Stimulated activated CD8-positive, alpha-beta memory T cell treated with anti-CD3 and anti-CD28 coated beads, Interleukin-15, amount 100 ng/mL, for 4 hours (primary cell): ENCODE measurements around the gene UBIAD1.

Experiments used
- DNase-seq, 2 donors: peaks; one replicate each; pipeline ENCODE4 v3.0.0-alpha.2; 2020; ENCODE audit warnings: low read depth in 2 of 2

UBIAD1 gene

DNA sequence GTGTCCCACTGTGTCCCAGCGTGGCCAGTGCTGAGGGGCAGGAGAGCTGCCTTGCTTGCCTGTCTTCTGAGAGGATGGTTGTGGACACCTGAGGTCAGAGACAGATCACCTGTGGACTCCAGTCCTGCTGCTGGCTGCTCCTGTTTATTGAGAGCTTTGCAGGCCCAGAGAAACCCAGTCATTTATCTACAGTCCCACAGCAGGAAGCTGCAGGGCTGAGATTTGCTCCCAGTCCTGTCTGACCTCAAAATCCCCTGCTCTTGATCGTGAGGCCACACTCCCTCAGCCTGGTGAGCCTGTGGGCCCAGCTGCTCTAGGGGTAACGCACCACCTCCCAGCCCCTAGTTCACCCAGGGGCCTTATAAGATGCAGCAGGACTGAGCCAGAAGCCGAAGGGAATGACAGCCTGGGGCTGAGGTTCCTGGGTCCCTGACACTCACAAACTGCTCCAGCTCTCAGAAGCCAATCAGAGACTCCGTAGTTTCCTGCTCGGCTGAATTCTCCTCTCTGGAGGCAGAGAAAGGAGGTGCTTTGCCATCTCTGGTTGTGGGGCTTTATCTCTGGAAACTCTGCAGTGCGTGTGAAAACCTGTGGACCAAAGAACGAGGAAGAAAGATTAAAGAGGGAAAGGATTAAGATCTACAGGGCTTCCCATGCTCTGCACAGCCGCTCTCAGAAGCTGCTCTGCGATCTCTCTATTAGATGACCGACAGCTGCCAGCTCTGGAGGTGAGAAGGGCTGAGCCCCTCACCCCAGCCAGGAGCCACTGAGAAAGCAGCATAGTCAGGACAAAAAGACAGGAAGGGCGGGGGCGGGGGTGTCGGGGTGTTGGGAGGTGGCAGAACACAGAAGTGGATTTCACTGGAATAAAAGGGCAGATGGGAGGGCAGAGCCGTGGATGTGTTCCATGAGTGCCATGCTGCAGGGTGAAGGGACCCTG lies 39.1 kb downstream of the UBIAD1 start:
- DNase-seq = no peak

DNA sequence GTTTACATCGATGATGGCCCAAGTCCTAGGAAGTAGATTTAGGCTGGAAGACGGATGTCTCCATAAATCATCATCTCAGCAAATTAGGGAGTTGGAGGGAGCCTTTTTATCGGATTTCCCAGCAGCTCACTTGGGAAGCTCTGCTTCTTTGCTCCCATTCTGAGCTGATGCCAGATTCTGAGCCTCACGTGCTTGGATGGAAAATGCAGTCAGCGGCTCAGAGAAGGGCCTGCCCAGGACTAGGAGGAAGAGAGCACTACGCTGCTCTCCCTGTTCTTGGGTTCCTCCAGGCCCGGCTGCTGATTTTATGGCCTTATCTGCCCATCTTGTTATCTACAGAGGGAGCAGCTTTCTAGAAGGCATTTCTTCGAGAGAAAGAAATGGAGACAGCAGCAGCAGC lies 42.0 kb downstream of the UBIAD1 start:
- DNase-seq = no peak

GRCh38 chr1:11316701-11317100 lies 43.7 kb downstream of the UBIAD1 start:
- no peak for DNase-seq

DNA sequence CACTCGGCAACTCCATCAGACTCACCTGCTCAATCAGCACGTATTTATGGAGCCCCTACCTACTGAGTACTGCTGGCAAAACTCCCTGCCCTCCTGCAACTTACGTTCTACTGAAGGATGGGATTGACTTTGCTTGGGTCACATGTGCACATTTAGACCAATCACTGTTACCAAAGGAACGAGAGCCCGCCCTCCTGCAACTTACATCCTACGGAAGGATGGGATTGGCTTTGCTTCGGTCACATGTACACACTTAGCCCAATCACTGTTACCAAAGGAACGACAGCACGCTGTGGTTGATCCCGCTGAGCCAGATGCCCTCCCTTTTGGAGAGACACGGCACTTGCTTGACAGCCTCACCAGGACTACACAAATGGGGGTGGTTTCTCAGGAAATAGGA lies 46.0 kb downstream of the UBIAD1 start:
- DNase-seq = no peak

DNA sequence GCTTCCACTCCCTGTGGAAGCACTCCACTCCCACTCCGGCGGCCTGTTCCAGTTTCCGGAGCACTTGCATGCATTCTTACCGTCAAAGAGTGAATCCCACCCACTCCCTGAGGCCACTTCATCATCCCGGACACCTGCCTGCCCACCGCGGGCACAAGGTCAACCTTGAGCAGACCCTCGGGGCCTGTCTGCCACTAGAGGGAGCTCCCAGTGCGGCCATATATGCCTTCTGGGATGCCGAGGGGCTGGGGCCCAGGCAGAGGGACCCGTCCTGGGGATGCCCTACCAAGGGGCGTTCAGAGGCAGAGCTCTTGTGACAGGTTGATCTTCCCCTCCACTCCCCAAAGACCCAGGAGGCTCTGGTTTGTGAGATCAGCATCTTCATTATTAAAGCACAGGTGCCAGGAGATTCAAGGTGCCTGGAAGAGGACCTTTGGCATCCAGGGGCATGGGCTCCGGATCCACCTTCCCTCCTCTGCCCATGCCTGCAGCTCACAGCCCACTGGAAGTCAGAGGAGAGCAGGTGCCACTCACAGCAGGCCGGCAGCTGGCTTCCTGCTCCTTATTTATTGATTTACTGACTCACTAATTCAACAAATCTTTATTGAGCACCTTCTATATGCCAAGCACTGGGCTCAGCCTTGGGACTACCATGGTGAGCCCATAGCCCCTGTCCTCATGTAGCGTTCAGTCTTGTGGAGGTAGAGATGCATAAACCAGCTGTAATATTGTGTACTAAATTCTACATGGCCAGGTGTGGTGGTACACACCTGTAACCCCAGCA lies 47.3 kb downstream of the UBIAD1 start:
- no peak for DNase-seq

GRCh38 chr1:11321656-11322491 lies 48.9 kb downstream of the UBIAD1 start:
- no peak for DNase-seq

GRCh38 chr1:11324567-11325165 lies 51.7 kb downstream of the UBIAD1 start:
- DNase-seq = no peak

DNA sequence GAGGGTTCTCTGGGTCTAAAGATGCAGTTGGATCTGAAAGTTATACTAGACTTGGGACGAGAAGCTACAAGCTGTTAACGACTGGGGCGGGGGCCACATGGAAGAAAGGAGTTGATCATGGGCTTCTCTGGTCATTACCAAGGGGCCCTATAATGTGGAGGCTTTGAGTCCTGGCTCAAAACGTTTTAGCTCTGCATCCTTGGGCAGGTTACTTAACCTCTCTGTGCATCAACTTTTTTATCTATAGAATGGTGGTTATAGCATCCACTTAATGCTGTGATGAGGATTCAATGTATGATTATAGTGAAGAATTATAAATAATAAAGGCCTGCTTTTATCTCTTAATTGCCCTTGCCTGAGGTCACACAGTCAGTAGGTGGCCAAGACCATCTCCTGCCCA lies 53.1 kb downstream of the UBIAD1 start:
- DNase-seq = no peak

- no peak for DNase-seq
Observed at GRCh38 chr1:11328444-11328843, 55.4 kb downstream of the UBIAD1 start.

DNA sequence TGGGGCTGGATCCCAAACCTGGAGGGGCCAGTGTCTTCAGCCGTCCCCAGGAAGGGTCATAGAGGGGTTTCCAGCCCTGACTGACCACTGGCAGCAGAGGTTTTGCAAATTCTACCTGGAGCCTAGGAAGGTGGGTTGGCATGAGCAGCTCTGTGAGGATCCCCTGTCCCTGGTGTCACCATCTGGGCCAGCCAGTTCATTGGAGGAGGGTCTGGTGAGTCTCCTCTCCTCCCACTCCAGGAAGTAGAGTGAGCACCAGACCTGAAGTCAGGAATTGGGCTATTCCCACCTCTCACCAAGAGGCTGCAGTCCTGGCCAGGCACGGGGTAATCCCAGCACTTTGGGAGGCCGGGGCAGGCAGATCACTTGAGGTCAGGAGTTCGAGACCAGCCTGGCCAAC lies 57.4 kb downstream of the UBIAD1 start:
- DNase-seq = no peak

DNA sequence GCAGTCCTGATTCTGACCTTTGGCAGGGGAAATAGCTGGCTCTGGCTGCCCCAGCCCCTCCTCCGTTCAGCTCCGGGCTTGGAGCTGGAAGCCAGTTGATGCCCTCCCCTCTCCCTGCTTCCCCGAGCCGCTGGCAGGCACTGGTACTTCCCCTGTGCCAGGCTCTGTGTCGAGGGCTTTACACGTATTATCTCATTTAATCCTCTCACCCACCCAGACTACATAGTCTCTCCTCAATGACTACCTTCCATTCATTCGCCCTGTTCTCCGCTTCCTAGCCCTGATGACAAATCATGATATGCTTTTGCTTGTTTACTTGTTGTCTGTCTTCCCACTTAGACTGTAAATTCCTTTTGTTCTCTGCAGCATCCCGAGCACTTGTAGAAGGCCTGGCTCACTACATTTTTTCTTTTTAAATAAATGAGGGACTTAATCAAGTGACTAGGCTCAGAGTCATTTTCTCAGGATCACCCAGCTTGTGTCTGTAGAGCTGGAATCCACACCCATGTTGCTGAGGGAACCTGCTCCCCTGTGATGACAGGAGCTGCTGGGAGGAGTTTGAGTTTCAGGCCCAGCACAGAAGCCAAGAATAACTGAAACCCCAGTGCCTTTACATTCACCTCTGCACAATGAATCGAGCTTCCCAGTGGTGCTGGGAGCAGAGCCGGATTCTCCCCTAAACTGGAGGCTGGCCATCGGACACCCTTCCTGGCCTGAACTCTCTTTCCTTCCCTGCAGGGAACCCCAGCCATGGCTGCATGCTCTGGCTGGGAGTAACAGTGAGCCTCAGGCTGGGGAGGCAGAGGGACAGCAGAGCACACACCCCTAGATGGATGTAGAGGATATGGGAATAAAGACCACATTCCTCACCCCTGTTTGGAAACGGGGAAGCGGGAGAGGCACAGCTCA lies 58.3 kb downstream of the UBIAD1 start:
- DNase-seq = no peak

DNA sequence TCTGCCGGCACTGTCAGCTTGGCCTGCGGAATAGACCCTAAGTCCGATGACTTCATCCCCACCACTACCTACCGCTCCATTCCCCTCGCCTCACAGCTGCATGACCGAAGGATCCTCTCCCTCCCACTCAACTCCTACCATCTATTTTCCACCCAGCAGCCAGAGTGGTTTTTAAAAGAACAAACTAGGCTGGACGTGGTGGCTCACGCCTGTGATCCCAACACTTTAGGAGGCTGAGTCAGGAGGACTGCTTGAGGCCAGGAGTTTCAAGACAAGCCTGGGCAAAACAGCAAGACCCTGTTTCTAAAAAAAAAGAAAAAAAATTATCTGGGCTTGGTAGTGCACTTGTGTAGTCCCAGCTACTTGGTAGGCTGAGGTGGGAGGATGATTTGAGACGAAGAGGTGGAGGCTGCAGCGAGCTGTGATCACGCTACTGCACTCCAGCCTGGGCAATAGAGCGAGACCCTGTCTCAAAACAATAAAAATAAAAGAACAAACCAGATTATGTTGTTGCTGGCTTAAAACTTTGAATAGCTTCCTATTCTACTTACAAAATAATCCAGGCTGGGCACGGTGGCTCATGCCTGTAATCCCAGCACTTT lies 59.0 kb downstream of the UBIAD1 start:
- no peak for DNase-seq

- no peak for DNase-seq
Observed at GRCh38 chr1:11333631-11334030, 60.6 kb downstream of the UBIAD1 start.

DNA sequence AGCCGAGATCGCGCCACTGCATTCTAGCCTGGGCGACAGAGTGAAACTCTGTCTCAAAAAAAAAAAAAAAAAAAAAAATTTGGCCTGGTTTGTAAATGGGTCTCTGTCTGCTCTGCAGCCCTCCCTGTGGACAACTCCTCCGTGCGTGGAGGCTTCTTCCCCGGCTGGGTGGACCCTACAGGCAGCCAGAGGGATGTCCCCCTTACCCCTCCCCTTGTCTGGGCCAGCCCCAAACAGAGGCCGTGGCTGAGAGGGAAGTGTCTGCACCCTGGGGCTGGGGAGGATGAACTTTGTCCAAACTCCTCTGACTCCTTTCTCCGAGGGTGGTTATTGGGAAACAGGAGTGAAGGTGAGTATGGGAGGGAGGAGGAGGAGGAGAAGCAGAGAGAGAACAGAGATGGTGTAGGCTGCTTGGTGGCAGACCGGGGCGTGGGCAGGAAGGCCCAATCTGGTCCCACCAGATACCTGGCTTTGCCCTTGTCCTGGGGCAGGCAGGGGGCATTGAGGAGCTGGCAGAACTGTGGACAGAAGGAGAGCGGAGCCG lies 61.3 kb downstream of the UBIAD1 start:
- DNase-seq = no peak

DNA sequence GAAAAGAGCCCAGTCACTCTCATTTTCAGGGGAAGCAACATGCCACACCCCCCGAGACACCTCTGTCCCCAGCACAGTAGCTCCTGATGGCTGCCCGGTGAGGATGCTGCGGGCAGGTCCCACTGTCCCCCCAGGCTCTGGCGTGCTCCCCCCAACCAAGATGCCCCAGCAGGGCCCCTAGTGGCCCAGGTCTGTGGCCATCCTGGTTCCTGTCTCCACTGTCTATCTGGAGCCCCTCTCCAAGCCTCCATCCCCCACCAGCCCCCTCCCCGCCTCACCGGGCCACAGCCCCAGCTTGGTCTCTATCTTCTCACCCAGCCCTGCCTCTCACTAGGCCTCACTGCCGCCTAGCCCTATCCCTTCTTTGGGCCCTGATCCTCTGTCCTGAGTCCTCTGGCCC lies 61.8 kb downstream of the UBIAD1 start:
- no peak for DNase-seq

DNA sequence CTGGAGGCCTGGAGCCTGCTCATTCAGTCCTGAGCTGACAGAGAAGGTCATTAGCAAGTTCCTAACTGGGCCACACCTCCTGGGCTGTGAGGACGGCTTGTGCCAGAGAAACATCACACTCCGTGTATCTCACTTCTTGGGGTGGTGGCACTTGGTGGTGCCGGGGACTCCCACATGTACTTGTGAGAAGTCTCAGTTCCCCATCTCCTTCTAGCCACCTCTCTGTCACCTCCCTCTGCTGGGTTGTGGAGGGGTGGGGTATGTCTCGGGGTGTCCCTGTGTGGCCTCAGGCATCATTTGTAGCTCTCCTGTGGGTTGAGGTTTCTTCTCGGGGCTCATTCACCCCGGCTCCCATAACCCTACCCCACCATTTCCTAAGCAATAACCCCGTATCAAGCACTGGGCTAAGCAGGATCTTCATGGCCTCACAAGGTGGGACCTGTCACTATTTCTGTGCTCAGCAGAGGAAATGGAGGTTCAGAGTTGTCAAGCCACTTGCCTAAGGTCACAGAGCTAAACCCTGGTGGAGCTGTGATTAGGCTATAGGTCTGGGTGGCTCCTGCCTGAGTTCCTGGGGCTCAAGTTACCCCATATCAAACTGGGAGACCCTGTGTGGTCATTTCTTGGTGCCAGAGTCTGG lies 62.5 kb downstream of the UBIAD1 start:
- DNase-seq = peak in 1 of 2 donors; percentile 1

- DNase-seq = peak; percentile 28 to 34
Observed at GRCh38 chr1:11337580-11338073, 64.6 kb downstream of the UBIAD1 start.
